ENCODE measurements around the gene SSTR5.

Gene SSTR5

DNA sequence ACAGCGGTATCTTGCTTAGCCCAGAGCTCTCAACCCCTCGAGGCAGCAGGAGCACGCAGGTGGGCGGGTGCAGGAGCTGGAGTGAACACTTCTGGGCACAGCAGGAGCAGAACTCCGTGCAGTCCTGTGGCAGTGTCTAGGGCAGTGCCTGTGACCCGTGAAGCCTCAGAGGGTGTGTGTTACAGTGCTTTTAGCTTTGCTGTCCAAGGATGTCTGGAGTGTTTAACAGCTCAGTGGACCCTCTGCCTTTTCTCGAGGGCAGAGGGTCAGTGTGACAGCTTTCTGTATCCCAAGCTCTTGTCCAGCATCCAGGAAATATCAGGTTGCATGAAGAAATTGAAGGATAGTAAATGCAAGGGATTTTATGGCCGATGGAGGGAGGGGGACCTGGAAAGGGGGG lies 16.4 kb upstream of the SSTR5 start:
- DNase-seq: no peak

DNA sequence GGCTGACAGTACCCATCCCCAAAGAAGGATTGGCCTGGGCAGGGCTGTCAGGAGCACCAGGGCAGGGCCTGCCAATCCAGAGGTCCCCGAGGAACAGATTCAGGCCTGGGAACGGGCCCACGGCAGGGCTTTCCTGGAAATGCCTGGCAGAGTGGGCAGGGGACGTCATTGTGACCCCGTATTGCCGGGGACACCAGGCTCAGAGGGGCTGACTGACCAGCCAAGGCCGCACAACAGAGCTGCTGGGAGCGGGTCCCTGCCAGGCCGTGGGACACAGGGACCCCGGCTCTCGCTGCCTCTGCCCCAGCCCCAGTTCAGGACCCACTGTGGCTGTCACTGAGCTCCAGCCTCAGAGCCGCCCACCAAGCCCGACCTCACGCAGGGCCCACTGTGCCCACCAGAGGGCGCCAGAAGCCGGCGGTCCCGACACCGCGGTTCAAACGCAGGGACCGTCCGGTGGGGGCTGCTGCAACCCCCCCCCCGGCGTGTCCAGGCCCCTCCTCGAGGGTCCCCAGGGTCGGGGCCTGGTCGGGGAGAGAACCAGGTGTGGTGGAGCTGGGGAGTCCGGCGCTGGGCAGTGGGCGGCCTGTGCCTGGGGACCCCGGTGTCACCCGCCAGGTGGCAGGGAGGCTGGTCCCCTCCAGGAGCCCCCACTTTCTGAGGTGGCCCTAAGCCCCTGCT lies 15.2 kb upstream of the SSTR5 start:
- no peak for DNase-seq

DNA sequence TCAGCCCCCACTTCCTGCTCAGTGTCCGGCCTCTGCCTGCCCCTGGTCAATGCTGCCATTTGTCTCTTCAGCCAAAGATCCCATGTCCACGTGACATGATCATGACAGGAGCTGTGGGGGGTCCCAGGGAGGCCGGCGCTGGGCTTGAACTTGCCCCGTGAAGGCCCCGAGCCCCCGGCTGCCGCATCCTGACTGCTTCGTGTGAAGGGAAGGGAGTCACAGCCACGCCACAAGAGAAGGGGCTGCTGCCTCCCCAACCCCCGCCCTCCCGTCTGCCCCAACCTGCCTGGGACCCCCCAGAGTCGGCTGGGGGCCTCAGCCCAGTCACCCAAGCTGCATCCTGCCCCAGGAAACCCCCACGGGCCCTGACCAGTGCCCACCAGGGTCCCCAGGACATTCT lies 14.3 kb upstream of the SSTR5 start:
- DNase-seq: no peak

DNA sequence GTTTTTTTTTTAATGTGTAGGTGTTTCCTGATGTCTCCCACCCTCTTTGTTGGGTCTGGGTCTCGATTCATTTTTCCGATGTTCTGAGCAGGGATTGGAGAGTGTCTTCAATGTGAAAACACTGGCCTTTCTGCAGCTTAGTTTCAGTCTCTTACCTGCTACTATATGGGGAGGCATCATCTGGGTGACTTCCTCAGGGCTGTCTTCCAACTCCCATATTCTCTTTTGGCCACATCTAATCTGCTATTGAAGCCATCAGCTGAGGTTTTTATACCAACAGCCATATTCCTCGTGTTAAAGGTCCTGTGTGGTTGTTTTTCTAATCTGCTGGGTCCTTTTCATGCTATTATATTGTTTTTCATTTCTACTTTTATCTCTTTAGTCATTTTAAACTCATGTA lies 13.2 kb upstream of the SSTR5 start:
- no peak for DNase-seq

DNA sequence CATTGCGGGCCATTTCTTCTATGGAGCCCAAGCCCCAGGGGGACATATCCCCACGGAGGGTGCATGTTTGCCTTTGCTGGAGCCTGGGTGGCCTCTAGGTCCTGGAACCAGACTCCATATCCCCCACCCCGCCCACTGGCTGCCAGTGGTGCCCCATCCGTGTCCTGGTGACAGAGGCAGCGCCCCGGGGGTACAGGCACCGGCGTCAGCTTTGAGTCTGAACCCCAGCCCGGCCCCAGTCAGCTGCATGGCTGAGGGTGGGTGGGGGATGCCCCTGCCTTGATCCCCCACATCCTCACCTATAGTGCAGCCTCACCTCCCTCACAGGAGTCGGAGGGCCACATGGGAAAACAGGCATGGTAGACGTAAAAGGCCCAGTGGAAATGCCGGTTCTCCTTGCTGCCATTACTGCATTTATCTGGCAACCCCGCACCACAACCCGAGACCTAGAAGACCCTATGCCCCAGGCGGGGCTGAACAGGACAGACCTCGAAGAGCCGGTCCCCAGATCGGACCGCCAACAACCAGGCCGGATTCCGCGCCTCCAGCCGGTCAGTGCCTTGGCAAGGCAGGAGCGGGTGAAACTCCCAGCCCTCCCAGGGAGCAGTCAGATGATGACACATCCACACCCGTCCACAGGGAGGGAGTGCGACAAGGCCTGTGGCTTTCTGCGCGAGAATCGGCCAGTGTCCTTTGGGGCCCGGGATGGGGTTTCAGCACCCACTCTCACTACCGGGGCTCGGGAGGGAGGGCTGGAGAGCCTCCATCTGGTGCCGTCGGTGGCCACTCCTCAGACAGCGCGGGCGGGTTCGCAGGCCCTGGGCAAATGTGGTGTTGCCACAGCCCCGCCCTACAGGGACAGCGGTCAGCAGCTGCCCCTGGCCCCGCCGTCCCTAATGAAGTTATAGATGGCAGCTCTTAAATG lies 11.9 kb upstream of the SSTR5 start:
- no peak for DNase-seq

DNA sequence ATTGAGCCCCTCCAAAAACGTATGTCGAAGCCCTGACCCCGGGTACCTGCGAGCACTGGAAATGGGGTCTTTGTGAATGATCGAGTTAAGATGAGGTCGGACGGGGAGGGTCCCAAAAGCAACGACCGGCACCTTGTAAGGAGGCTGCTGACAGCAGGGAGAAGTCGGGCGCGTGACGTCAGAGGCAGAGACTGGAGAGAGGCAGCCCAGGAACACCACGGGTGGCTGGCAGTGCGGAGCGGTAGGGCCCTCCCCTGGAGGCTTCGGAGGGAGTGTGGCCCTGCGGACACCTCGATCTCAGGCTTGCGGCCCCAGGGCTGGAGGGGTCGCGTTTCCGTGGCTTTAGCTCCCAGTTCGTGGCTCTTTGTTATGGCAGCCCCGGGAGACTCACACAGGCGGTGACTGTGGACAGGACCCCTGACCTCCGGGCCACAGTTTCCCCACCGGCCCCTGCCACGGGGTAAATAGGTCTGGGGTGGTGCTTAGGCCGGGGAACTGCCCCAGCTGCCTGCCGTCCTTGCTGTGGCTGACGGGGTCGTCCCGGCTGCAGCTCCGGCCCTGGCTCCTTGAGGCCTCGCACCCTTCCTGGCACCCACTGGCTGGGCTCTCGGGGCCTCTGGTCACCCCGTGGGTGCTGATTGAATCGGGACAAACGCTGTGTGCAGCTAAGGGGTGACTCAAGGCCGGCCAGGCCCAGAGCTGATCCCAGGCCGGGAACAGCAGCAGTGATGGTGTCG lies 10.6 kb upstream of the SSTR5 start:
- no peak for DNase-seq

DNA sequence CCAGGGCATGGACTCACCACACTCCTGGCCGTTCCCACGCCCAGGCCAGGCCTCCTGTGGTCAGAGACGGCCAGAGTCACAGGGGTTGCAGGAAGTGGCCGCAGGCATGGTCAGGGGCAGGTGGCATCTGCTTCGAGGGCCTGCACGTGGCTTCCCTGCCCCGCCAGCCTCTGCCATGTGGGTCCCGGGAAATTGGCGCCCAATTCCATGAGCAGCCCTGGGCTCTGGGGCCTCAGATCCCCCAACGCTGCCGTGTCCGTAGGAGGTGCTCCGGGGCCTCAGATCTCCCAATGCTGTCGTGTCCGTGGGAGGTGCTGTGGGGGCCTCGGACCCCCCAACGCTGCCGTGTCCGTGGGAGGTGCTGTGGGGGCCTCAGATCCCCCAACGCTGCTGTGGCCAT lies 9.7 kb upstream of the SSTR5 start:
- no peak for DNase-seq

DNA sequence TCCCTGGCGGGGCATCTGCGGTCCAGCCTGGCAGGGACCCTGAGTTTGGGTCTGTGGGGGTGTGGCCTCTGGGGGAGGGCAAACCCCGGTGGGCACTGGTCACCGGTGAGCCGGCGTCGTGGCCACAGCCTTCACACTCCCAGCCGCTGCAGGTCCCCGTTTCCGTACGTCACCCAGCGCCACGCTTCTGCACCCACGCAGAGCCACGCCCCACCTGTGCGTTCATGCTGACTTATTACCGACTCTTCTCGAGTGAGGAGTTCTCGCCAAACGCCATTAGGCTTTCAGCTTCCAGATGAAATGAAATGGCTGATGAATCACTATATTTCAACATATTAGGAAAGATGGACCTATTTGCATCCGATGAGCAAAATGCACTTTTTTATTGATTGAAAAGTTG lies 8.8 kb upstream of the SSTR5 start:
- no peak for DNase-seq

DNA sequence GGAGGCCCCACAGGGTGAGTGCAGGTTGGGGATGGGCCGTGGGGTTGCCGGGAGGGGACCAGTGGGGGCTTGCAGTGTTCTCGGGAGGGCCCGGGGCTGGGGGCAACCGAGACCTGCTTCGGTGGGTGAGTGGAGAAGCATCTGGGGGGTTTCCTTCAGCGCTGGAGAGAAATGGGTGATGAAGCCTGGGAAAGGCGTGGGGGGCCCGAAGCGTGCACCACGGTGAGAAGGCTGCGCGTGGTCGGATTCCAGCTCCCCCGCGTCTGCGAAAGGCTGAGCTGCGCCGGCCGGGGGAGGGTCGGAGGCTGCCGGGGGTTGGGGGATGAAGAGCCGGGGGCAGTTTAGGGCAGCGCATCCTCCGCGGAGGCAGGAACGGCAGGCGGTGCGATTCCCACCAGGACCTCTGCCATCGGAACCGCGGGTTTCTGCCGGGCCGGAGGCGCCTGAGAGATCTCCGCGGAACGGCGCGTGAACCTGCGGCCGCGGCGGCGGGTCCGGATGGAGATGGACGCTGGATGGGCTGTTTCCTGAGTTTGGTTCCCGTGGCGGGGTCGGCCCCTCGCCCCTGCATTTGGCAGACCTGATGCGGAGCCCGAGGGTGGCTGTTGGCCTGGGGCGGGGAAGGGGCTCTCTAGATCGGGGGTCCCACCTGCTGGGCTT lies 6.9 kb upstream of the SSTR5 start:
- no peak for DNase-seq

DNA sequence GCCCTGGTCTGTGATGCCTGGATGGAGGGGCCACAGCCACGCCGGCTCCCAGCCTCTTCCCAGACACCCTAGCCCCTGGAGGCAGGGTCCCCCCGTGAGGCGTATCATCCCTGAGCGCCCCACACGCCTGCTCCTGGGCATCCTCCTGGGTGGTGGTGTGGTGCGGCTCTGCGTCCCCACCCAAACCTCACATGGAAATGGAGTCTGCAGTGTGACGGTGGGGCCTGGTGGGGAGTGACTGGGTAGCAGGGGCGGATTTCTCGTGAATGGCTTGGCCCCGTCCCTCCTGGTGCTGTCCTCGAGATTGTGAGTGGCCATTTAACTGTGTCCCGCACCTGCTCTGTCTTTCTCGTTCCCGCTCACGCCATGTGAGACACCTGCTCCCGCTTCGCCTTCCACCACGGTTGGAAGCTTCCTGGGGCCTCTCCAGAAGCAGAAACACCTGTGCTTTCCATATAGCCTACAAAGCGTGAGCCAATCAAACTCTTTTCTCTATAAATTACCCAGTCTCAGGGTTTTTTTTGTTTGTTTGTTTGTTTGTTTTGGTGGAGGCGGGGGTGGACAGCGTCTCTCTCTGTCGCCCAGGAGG lies 5.9 kb upstream of the SSTR5 start:
- DNase-seq: no peak

DNA sequence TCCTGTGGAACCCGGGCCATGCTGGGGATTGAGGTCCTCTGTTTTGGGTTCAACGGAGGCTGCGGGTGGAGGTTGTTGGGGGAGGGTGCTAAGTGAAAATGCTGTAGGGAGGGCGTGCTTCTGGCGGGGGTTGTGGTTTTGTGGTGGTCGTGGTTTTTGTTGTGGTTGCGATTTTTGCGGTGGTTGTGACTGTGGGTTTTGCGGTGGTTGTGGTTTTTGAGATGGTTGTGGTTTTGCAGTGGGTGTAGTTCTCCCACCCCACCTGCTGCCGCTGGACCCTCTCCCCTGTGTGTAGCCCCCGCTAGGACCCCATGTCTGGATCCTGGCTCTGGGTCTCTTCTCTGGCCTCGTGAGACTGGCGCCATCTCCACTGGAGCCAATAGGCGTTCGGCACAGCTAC lies 4.9 kb upstream of the SSTR5 start:
- no peak for DNase-seq

DNA sequence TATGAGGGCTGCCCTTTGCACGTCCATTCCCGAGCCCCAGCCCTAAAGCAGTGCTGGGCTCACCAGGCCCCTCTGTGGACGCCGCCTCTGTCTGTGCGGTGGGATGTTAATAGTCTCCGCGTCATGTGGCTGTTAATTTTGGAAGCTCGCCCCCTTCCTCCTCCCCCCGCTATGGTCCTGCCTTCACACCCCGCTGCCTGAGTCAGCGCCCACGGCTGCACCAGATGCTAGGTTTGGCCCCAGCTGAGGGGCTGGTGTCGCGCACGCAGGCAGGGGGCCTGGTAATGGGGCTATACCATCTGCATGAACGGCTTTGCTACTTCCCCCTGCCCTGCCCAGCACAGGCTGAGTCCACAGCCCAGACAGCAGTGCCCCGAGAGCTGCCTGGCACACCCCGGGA lies 4.1 kb upstream of the SSTR5 start:
- no peak for DNase-seq

DNA sequence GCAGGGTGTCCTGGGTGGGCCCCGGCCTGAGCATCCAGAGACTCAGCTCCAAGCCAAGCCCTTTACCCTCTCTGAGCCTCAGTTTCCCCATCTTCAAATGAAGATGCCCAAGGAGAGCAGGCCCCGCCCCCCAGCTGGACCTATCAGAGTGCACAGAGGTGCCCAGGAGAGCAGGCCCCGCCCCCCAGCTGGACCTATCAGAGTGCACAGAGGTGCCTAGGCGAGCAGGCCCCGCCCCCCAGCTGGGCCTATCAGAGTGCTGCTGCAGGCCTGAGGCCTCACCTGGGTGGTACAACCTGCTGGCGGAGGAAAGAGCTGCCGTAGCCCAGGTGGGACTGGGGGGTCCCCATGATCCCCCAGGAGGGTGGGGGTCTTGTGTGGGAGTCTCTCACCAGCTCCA lies 3.4 kb upstream of the SSTR5 start:
- DNase-seq: no peak

DNA sequence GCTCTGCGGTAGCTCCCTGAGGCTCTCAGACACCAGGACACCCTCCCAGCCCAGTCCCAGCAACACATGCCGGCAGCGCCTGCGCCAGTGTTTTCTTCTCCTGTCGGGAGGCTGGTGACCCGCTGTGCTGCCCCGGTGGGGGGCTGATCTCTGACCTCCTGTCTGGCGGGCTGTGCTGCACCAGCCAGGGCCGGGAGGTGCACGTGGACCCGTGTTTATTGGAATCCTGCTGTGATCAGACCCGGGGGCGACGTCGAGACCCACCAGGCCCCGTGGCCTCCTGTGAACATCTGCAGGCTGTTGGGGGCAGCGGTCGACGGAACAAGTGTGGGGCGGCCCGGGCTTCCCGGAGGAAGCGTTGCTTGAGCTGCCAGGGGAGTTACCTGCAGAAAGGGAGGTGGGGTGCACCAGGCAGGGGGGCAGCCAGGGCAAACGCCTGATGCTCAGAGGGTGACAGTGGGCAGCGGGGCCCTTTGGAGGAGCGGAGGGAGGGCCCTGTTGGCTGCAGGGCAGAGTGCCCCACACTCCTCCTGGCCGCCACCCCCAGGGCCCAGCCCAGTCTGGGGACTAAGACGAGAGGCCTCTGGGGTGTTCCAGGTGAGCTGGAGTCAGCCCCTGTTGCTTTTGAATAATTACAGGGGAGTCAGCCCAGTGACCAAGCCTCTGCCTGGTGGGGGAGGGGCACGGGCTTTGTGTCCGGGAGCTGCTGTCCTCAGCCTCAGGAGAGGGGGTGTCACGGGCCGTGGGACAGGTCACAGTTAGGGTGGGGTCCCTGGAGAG lies 2.3 kb upstream of the SSTR5 start:
- DNase-seq: no peak

DNA sequence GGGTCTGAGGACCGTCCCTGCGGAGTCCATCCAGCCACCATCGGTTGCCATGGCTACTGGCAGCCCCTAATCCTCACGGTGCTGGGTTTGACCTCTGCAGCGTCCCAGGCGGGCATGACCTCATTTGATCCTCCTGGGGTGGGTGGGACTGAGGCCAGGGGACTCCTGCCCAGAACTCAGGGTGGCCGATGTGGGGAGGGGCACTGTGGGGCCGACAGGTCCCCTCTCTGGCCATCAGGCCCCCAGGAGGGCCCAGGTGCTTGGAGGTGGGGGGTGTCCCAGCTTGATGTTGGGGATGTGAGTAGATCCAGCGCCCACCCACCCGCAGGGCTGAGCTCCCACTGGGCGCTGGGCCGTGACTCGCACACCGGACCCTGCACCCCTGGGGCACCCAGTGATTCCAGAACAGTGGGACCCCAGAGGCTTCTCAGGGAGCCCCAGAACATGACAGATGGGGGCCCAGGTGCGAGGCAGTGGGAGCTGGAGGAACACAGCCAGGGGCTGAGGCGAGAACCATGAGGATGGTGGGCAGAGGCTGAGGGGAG lies 1.6 kb upstream of the SSTR5 start:
- no peak for DNase-seq

DNA sequence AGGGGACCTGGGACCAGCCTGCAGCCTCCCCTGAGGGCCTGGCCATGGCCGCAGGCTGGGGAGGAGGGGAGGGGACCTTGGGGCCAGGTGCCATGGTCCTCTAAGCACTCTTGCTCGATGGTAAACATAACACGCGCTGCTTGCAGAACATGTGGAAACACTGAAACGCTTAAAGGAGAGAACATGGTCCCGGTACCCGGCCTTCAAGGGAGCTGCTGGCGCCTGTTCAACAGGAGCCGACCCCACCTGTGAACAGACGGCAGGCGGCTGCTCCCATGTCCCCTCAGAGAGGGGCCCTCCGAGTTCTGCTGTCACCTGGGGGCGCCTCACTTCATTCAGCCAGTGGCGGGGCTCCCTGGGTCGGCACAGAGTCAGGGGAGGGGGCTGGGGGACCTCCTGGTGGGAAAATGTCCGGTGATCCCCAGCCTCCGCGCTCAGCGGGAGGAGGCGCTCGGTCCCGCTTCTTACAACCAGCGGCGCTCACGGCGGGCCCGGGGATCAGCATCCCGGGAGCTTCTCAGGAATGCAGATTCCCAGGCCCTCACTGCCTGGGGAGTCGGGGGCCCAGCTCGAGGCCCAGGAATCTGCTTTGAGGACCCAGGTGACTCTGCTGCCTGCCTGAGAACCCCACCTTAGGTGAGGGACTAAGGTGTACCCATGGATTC lies 854 bp upstream of the SSTR5 start:
- DNase-seq: no peak

DNA sequence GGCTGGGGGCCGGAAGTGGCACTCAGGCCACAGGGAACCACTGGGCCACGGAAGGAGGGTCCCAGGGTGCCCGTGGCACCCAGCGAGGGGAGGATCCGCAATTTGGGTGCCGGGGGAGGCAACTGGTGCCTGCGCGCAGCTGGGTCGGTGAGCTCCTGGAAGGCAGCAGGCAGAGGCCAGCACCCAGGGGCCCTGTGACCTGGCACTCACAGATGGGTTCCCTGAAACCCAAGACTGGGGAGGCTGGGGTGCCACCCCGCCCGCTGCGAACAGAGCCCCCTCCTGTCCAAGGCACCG lies 663 bp downstream of the SSTR5 start:
- no peak for DNase-seq

DNA sequence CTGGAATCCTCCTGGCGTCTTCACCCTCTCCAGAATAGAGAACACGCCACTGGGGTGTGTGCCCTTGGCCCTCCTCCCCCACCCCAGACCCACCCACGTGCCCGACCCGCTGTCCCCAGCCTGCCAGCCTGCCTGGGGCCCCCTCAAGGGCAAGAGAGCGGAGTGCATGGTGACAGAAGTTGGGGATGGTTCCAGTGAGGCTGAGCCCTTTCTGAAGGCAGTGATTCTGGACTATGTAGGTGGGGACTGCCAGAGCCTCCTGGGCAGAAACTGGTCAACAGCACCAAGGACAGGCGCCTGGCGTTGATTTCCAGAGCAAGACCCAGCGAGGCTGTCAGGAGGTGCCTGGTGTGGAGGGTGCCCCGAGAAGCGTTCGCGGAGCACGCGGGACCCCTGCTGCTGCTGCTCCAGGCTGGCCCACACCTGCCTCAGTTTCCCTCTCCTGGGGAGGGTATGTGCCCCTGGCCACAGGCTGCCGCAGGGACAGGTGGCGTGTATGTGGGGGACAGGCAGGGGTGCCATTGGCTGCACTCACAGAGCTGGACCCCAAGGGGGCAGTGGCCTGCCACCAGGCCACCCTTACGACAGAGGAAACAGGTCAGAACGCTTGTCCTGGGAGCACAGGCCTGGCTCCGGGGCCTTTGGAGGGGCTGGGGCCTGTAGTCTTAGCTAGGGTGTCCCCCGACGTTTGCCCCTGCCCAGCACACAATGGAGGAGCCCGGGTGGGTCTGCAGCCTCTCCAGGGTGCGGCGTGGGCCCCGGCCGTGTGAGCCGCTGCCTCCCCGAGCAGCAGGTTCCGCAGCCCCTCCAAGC lies 1.2 kb downstream of the SSTR5 start:
- DNase-seq: no peak

DNA sequence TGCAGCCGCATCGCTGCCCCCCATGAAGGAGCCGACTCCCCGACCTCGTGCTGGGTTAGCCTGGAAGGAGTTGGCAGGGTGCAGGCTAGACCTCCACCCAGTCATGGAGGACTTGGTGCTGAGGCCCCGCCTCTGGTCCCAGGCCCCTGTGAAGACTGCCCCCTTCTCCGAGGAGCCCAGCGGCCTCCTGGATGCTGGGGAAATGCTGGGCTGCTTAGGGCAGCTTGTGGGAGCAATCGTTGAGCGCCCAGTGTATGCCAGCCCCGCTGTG lies 1.8 kb downstream of the SSTR5 start:
- no peak for DNase-seq

DNA sequence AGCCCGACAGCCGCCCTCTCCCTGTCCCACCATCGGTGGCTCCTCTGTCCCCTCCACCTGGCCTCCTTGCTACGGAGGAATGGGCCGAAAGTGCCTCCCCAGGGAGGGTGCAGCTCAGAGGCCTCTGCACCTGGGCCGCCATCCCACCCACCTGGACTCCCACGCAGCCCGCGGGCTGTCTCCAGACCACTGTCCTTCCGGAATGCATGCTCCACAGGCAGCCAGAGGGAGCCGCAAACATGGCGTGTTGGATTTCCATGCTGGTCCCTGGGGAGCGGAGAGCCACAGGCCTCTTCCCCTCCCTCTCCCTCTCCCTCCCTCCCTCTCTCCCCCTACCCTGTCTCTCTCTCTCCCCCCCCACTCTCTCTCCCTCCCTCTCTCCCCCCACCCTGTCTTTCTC lies 3.0 kb downstream of the SSTR5 start:
- no peak for DNase-seq
